GM21737 (cell line): ENCODE data around the gene MARVELD1.

Experiments used
- ATAC-seq: cut with Tn5 transposase; IDR thresholded peaks from one replicate; pipeline ENCODE4 v1.9.1; 2021; ENCODE audit warnings: mild to moderate bottlenecking, moderate library complexity; ENCODE audit not compliant: unreplicated experiment

The MARVELD1 gene

DNA sequence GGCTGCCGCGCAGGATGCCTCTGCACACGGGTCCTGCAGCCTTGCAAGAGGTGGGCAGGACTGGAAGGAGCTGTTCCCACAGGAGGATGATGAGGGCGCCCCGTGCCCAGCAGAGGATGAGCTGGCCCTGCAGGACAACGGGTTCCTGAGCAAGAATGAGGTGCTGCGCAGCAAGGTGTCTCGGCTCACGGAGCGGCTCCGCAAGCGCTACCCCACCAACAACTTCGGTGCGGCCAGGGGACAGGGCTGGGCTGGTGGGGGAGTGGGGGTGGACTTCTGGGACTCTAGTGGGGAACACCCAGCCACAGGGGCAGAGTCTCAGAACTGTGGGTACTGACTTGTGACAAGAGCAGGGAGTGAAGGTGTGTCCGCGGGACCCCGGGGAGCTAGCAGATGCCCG is 39.4 kb downstream of the MARVELD1 start:
- ATAC-seq = no peak

DNA sequence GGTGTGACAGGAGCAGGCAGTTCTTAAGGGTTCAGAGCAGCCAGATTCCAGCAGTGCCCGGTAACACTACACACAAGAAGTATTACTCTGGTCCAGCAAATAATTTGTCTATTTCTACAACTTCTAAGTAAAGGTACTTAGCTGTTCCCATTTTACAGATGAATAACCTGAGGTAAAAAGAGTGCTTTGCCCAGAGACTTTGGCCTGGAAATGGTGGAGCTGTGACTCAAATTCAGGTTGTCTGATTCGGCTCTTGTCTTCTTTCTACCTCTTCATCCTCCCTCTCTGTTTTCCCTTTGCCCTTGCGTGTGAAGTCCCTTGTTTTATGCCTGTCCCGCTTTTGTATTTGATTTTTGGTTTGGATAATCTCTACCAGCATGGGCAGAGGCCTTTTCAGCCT is 41.2 kb downstream of the MARVELD1 start:
- ATAC-seq = no peak

DNA sequence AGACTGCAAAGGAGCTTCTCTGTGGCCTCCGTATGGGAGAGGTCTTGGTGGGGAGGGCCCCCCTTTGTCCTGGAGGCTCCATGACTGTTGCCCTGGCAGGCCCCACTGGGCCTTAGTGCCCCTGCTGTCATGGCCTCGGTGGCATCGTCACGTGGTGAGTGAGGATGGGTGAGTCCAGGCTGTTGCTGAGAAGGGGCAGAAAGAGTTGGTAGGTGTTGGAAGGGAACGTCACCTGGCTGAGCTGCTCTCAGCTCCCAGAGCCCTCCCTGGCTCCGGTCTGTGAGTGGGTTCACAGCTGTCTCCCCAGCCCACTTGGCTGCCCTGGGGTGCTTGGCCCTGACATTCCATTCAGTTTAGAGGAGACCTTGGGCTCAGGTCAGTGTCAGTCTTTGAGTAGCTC is 42.2 kb downstream of the MARVELD1 start:
- ATAC-seq = no peak

DNA sequence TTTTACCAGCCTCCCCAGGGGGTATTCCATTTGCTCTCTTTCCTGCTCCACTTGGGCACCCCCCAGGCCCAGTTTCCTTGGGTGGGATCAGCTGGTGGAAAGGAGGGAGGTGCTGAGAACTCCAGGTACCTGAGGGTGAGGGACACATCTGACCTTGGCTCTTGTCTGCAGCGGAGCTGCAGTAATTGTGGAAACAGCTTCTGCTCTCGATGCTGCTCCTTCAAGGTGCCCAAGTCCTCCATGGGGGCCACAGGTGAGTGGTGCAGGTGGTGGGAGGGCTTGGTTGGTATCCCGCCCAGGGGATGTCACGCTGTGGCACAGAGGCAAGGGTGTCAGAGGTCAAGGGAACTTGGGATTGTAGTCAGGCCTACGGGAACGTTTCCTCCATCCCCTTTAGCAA is 43.9 kb downstream of the MARVELD1 start:
- ATAC-seq = no peak

DNA sequence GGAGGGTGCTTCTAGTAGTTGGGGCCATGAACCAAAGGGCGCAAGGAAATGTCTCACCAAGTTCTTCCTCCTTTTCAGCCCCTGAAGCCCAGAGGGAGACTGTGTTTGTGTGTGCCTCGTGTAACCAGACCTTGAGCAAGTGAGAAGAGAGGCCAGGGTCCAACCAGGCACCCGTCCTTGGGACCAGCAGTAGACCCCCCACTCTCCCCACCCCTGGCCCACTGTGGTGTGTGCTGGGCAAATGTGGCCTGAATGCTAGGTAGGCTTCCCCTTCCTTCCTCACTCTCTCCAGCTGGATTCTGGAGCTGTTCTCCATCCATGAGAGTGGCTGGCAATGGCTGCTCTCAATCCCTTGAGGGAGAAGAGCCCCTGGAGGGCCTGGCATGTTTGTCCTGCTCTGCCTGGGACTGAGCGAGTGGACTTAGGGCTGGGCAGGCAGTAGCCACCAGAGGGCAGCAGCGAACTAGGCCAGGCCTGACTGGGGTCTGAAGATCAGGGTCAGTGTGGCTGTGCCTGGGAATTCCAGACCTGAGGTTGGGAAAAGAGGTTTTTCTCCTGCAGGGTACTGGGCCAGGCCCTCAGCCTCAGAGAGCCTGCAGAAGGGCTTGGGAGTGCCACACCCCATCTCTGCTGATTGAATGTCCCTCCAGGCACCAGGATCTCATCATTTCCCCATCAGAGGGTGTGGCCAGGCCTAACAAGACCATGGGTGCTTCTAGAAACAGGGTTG is 45.8 kb downstream of the MARVELD1 start:
- no peak for ATAC-seq

DNA sequence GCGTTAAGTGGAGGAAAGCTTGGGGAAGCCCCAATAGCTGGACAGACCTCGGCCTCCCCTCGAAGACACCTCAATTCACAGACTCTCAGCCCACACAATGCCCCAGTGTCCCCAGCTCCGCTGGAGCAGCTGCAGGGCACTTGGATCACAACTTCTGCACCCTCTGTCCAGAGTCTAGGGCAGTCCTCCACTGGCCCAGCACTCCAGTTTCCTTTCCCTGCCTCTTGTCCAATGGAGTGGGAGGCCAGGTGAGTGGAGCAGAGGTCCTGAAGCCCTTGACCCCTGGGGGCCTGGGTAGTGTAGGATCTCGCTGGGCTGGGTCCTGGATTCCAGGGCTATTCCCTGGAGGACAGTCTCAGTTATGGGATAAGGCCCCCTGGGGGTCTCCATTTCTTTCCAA is 46.4 kb downstream of the MARVELD1 start:
- no peak for ATAC-seq

DNA sequence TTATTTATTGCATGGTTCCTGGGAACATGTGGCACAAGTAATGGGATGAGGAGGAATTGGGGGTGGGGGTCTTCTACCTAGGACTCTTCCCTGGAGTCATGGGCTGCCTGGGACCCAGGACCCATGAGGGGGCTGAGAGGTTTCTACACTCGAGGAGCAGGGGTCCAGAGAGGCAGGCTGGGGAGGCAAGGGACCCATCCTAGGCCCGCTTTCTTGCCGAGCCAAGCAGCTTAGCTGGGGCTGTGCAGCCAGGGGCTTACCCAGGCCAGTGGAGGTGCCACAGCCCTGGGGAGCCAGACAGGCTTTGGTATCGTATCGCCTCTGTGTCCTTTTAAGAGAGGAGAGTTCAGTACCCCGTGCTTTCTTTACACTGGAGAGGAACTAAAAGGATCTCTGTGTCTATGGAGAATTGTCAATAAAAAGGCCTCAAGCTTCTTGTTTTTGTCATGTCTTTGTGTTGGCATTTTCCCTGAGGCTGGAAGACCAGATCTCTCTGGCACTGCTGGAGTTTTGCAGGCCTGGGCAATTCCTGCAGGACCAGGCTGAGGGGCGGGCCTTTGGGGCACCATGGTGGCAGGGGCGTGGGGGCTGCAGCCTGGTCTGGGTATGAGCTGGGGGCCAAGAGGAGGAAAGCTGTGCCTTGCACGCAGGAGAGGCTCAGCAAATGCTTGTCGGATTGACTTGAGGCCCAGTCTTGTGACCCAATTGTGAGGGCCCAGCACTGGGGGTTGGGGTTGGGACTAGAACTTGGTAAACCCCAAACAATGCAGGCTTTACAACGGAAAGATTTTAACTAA is 47.1 kb downstream of the MARVELD1 start:
- no peak for ATAC-seq

DNA sequence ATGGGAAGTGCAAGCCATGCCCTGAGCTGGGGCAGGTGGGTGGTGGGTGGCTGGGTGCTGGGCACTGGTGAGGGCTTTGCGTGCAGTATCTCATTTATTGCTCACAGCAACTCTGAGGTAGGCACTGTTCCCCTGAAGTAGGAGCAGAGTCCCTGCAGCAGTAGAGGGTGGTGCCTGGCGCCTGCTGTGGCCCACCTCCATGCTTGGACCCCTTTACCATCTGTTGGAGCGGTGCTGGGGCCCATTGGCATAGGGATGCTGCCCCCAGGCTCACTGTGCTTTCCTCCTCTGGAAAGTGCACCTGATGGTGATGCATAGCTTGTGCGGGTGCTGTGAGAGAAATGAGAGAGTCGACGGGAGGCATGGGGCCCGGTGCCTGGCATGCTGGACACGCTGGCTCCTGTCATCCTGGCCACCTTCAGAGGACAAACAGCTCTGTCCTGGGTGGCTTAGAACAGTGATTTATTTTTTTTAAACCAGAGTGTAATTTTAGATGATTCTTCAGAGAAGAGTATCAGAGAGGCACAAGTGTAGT is 47.9 kb downstream of the MARVELD1 start:
- no peak for ATAC-seq

DNA sequence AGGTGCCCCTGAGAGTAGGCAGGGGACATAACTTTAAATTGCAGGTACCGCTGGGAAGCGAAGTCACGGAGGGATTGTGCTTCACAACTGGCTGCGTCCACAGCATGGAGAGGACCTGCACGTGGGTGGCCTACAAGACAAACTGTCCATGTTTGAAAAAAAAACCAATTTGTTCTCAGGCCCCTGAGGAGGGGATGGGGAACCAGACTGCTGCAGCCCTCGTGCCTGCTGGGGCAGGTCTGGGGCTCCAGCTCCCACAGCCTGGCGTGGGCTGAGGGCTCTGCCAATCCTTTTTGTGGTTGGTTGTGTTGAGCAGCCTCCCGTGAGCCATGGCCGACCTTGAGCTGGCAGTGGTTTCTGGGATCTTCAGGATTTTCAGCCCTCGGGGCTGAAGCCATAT is 48.5 kb downstream of the MARVELD1 start:
- ATAC-seq = no peak

DNA sequence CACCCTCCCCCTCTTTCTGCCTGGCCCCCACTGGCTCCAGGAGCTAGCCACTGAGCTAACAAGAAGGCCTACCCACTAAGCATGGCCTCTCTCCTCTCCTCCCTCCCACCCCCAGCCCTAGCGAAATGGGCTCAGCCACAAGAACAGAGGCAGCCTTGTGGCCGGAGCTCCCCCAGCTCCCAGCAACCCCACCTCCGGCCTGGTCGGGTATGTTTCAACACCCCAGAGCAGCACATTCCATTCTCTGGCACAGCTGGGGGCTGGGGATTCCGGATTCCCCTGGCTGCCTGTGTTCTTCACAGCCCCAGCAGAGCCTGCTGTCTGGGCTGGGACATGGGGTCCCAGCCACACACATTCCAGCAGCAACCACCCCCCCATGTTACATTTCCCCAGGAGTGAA is 49.3 kb downstream of the MARVELD1 start:
- no peak for ATAC-seq

- no peak for ATAC-seq
These were observed 49.9 kb downstream of the MARVELD1 start for GRCh38 chr10:97763411-97763810.

- ATAC-seq = no peak
These were observed 50.4 kb downstream of the MARVELD1 start for GRCh38 chr10:97763947-97764346.

DNA sequence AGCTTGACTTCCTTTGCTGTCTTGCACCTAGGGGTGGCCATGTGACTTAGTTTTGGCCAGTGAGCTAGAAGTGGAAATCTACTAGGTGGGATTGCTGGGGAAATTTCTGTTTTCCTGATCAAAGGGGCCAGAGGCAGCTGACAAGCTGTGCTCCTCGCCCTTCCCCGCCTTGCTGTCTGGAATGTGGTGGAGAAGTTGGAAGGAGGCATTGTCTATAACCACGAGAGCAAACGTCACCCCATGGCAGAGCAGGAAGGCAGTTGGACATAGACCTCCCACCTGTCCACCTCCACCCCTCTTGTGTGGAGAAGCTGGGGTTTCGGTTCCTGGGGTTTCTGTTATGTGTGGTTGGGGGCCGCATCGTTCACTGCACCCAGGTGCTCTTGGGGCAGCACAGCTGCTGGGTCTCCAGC is 51.0 kb downstream of the MARVELD1 start:
- ATAC-seq = peak; percentile 42

- no peak for ATAC-seq
These were observed 51.7 kb downstream of the MARVELD1 start for GRCh38 chr10:97765201-97765600.

- ATAC-seq = no peak
These were observed 52.7 kb downstream of the MARVELD1 start for GRCh38 chr10:97766106-97766810.

DNA sequence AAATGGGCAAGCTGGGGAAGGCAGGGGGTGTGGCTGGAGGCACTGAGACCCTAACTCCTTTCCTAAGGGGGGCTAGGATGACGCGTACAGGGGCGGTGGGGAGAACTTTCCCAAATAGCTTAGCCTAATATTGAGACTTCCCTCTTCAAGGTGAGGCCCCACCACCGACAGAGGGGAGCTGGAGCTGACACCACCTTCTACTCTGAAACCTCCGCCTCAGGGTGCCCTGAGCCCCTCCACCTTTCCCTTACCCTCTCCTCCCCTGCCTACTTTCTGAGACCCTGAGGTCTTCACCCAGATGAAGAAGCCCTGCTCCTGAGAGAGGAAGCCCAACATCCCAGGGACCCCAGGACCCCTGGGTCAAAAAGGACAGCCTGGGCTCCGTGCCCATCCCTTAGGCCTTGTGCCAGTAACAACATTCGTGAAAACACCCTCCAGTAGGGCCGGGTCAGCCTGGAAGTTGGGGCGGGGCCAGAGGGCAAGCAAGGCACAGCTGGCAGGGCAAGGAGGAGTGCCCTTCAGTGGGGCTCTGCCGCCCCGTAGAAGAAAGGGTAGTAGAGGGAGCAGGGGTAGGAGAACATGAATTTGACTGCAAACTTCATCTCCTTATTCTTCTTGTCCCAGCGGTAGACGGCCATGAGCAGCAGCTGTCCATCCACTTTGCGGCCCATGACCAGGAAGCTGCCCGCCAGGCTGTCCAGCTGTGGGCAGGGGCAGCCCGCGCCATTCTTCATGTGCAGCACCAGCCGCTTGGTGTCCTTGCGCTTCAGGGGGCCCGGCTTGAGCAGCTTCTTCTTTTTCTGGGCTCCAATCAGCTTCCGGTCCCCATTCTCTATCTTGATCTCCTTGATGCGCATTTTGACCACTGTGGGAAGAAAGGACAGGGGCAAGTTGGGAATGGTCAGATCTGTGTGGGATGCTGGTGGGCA is 53.7 kb downstream of the MARVELD1 start:
- ATAC-seq = no peak
